Peyer's patch (tissue), 4 donors: ENCODE measurements around the gene ANO6. TPM values are rescaled to one million over a fixed set of nuclear protein-coding genes. Genes with fewer than 3 reads are reported as not detected.

Experiments
- DNase-seq, 3 donors: peaks; one replicate each; pipeline ENCODE4 v3.0.0-alpha.2; 2017 to 2019
- H3K27ac ChIP-seq, 4 donors: fragments of 200-600 bp; sonication (generic); one replicate each; pipeline ENCODE4 v1.5.1; 2016 to 2019
- H3K27me3 ChIP-seq, 2 donors: fragments of 200-600 bp; sonication (generic); one replicate each; pipeline ENCODE4 v1.5.1; 2019
- H3K36me3 ChIP-seq, 3 donors: fragments of 200-600 bp; sonication (generic); one replicate each; pipeline ENCODE4 v1.5.1; 2016 to 2019
- H3K4me1 ChIP-seq, 4 donors: fragments of 200-600 bp; sonication (generic); one replicate each; pipeline ENCODE4 v1.5.1; 2016 to 2019
- H3K4me3 ChIP-seq, 4 donors: fragments of 200-600 bp; sonication (generic); 1 replicate in 3 of 4; 2 replicates in 1 of 4; pipeline ENCODE4 v1.5.1; 2016 to 2019; ENCODE audit warnings: mild to moderate bottlenecking in 1 of 4
- H3K9me3 ChIP-seq, 4 donors: fragments of 200-600 bp; sonication (generic); one replicate each; pipeline ENCODE4 v1.5.1; 2016 to 2019; ENCODE audit warnings: mild to moderate bottlenecking in 1 of 4
- CTCF ChIP-seq, 6 experiments: fragments of 450-650 bp in 4 of 6; fragments of 200-600 bp in 2 of 6; sonication (generic) in 1 of 6; IDR thresholded peaks; one replicate each; pipeline ENCODE4 v1.5.1; 2017 to 2019; ENCODE audit warnings: antibody characterized with exemption in 6 of 6, mild to moderate bottlenecking in 3 of 6, moderate library complexity in 1 of 6
- POLR2A ChIP-seq, 2 donors: fragments of 450-650 bp; IDR thresholded peaks; one replicate each; pipeline ENCODE4 v1.5.1; 2017; ENCODE audit warnings: antibody characterized with exemption in 2 of 2, mild to moderate bottlenecking in 2 of 2, moderate library complexity in 2 of 2
- total RNA-seq, 4 donors: library from RNA; depleted of rRNA; stranded (reverse); fragments of >200 nt; gene quantifications; one replicate each; pipeline ENCODE4 v1.1.0, GENCODE V29; 2016

ANO6 gene
- total RNA-seq, 4 donors from 2014 or later: 28.9 to 93.3 (median 57.5) TPM

GRCh38 chr12:45433441-45433868, 217.6 kb downstream of the ANO6 start:
- no peak for TF ChIP-seq POLR2A (IDR thresholded peaks at IDR 0.05)
- TF ChIP-seq CTCF (IDR thresholded peaks at IDR 0.05): no peak
- no peak for DNase-seq
- H3K4me1 ChIP-seq: no peaks in the 10 kb centered on the region
- H3K4me3 ChIP-seq: no peak overlapping the region
- no peak overlapping the region for H3K27ac ChIP-seq
- no peaks in the 10 kb centered on the region for H3K27me3 ChIP-seq
- H3K36me3 ChIP-seq: peaks cover 0 to 26% (median 0%) of the 10 kb centered on the region in 3 donors
- H3K9me3 ChIP-seq: no peaks in the 10 kb centered on the region

- Histone ChIP-seq H3K27me3 (no peaks in the 10 kb centered on the region), H3K27ac (no peak overlapping the region), H3K36me3 (peaks cover 0 to 24% (median 0%) of the 10 kb centered on the region in 3 donors), H3K4me3 (no peak overlapping the region), H3K9me3 (no peaks in the 10 kb centered on the region), H3K4me1 (no peaks in the 10 kb centered on the region)
- no peak for TF ChIP-seq CTCF (IDR thresholded peaks at IDR 0.05)
- no peak for TF ChIP-seq POLR2A (IDR thresholded peaks at IDR 0.05)
- DNase-seq: no peak
Measured at GRCh38 chr12:45434094-45434493, 218.2 kb downstream of the ANO6 start.

GRCh38 chr12:45435945-45436710, 220.2 kb downstream of the ANO6 start:
- TF ChIP-seq CTCF (IDR thresholded peaks at IDR 0.05) (no peak), POLR2A (IDR thresholded peaks at IDR 0.05) (no peak)
- no peaks in the 10 kb centered on the region for H3K4me1 ChIP-seq
- DNase-seq: no peak
- peaks cover 0 to 7% (median 0%) of the 10 kb centered on the region in 3 donors for H3K36me3 ChIP-seq
- H3K27ac ChIP-seq: no peak overlapping the region
- no peaks in the 10 kb centered on the region for H3K27me3 ChIP-seq
- no peak overlapping the region for H3K4me3 ChIP-seq
- no peaks in the 10 kb centered on the region for H3K9me3 ChIP-seq

GRCh38 chr12:45439039-45439438, 223.1 kb downstream of the ANO6 start:
- no peak overlapping the region for H3K27ac ChIP-seq
- no peaks in the 10 kb centered on the region for H3K36me3 ChIP-seq
- peaks cover 0 to 13% (median 0%) of the 10 kb centered on the region in 4 donors for H3K9me3 ChIP-seq
- TF ChIP-seq CTCF (IDR thresholded peaks at IDR 0.05): no peak
- TF ChIP-seq POLR2A (IDR thresholded peaks at IDR 0.05): no peak
- no peak for DNase-seq
- no peak overlapping the region for H3K4me3 ChIP-seq
- H3K4me1 ChIP-seq: no peaks in the 10 kb centered on the region
- H3K27me3 ChIP-seq: no peaks in the 10 kb centered on the region

GRCh38 chr12:45446013-45446412, 230.1 kb downstream of the ANO6 start:
- peaks cover 0 to 13% (median 0%) of the 10 kb centered on the region in 4 donors for H3K9me3 ChIP-seq
- H3K27ac ChIP-seq: no peak overlapping the region
- DNase-seq: no peak
- no peaks in the 10 kb centered on the region for H3K4me1 ChIP-seq
- no peaks in the 10 kb centered on the region for H3K36me3 ChIP-seq
- no peak for TF ChIP-seq POLR2A (IDR thresholded peaks at IDR 0.05)
- TF ChIP-seq CTCF (IDR thresholded peaks at IDR 0.05): no peak
- H3K4me3 ChIP-seq: no peak overlapping the region
- no peaks in the 10 kb centered on the region for H3K27me3 ChIP-seq
